NCI-H510A treated with DMSO at 0.1 percent for 48 hours (cell line): Measurements from ENCODE around the gene CFAP46.
"Not testable (repeated sequence)": the region's sequence is repeated elsewhere in the genome, so short reads cannot be mapped to it uniquely, and the experiment has no call there.

Experiments used
- DNase-seq: peaks from one replicate; lab custom pipeline; 2025; lab: John Stamatoyannopoulos, UW

Gene CFAP46

GRCh38 chr10:132912713-132913558 lies 29.4 kb downstream of the CFAP46 start:
- DNase-seq: no peak

- no peak for DNase-seq
These were observed 30.1 kb downstream of the CFAP46 start for GRCh38 chr10:132912225-132912712.

GRCh38 chr10:132911786-132912097 lies 30.6 kb downstream of the CFAP46 start:
- no peak for DNase-seq

GRCh38 chr10:132910901-132911785 lies 31.2 kb downstream of the CFAP46 start:
- no peak for DNase-seq

GRCh38 chr10:132910186-132910880 lies 32.0 kb downstream of the CFAP46 start:
- DNase-seq: no peak

- no peak for DNase-seq
These were observed 32.8 kb downstream of the CFAP46 start for GRCh38 chr10:132909491-132910071.

GRCh38 chr10:132908621-132909295 lies 33.6 kb downstream of the CFAP46 start:
- DNase-seq: no peak

- no peak for DNase-seq
These were observed 34.3 kb downstream of the CFAP46 start for GRCh38 chr10:132907821-132908620.

GRCh38 chr10:132906836-132907235 lies 35.5 kb downstream of the CFAP46 start:
- no peak for DNase-seq

- no peak for DNase-seq
These were observed 36.3 kb downstream of the CFAP46 start for GRCh38 chr10:132906106-132906505.

GRCh38 chr10:132905661-132906060 lies 36.7 kb downstream of the CFAP46 start:
- DNase-seq: no peak

- no peak for DNase-seq
These were observed 37.3 kb downstream of the CFAP46 start for GRCh38 chr10:132904814-132905649.

- DNase-seq: no peak
These were observed 38.1 kb downstream of the CFAP46 start for GRCh38 chr10:132904181-132904813.

- not testable (repeated sequence) for DNase-seq
These were observed 39.5 kb downstream of the CFAP46 start for GRCh38 chr10:132902656-132903575.

GRCh38 chr10:132901351-132901750 lies 41.0 kb downstream of the CFAP46 start:
- no peak for DNase-seq

GRCh38 chr10:132900211-132900756 lies 42.1 kb downstream of the CFAP46 start:
- no peak for DNase-seq

GRCh38 chr10:132899751-132900065 lies 42.7 kb downstream of the CFAP46 start:
- no peak for DNase-seq
